ENCODE measurements around the gene CCDC201. TPM values are rescaled to one million over a fixed set of nuclear protein-coding genes. Genes with fewer than 3 reads are reported as not detected.

CCDC201 gene
- total RNA-seq, 1 experiment from 2014 or later, result not detected

DNA sequence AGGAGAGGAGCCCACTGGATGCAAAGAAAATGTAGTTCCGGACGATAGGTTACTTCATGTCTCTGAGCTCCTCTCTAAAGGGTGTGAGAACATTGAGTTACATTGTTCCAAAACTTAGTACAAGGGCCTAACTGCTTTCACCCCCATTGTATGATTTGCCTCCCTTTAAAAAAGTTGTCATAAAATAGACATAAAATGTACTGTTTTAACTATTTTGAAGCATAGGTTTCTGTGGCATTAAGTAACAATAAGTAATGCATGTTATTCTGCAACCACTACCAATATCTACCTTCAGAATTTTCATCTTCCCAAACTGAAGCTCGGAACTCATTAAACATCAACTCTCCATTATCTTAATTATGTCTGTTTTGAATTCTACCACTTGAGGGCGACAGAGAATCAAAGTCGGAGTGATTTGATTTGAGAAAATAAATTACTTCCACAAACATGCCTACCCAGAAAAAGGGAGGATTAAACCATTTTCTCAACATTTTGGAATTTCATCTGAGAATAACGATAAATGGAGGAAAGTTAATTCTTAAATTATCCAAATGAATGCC is 18.1 kb upstream of the CCDC201 start:
- intact Hi-C loops (cut with micrococcal nuclease; ENCODE audit: unreplicated experiment), result loop anchor here (1.0 kb wide), 1 partner anchor 1289 kb away; no protein-coding TSS in a partner anchor
- POLR2A ChIA-PET, result no interaction called here

DNA sequence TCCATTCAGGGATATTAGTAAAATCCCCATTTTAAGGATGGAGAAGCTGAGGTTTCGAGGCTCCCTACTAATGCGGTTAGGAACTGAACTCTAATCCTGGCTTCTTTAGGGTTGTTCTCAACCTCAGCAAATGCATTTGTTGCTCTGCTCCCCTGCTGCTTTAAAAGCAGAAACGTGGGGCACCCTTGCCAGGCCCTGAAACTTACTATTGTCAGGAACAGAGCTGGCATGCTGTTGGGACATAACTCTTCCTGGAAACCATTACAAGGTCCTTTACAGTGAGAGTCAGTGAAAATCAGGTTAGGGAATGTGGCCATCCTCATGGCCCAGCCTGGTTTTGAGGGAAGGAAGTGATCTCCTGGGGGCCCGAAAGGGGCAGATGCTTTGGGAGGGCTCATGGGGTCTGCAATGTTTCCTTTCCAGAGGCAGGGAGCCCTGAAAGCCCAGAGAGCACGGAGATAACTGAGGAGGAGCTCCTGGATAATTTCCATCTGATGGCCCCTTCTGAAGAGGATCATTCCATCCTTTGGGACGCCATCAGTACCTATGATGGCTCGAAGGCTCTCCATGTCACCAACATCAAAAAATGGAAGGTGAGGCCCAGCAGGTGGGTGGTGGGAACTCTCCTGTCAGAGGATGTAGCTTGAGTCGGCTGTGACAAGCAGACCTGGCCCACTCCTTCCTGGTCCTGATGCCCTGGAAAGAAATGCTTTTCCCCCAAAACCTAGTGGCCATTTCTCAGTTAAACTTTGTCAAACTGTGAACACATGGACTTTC is 17.4 kb upstream of the CCDC201 start:
- no peaks in the 10 kb centered on the region; the same call in 1 of the 2 replicates for H3K4me1 ChIP-seq (ENCODE audit: control insufficient read depth, insufficient read depth, low read length)
- H3K9me3 ChIP-seq (ENCODE audit: control insufficient read depth, insufficient read depth, low read depth, low read length), result no peaks in the 10 kb centered on the region
- CTCF ChIA-PET, result no interaction called here
- in situ Hi-C loops (cut with HindIII; ENCODE audit: low pct_unique_long_range_greater_than_20kb, low sequenced_read_pairs), result no loop called here
- no TSS peak for BruUV-seq (replicated peaks)
- DNase-seq (ENCODE audit: low read depth, low spot score) (no peak), ATAC-seq (no peak)
- H3K27me3 ChIP-seq (ENCODE audit: control insufficient read depth, insufficient read depth, low read length), result peaks cover 35% of the 10 kb centered on the region
- TF ChIP-seq SIN3A (IDR thresholded peaks at IDR 0.05; ENCODE audit: borderline replicate concordance, insufficient read depth, low read depth, low read length), result no peak
- no peak for TF ChIP-seq TCF7L2 (IDR thresholded peaks at IDR 0.05; ENCODE audit: low read depth, low read length)
- TF ChIP-seq, protein P1, sequence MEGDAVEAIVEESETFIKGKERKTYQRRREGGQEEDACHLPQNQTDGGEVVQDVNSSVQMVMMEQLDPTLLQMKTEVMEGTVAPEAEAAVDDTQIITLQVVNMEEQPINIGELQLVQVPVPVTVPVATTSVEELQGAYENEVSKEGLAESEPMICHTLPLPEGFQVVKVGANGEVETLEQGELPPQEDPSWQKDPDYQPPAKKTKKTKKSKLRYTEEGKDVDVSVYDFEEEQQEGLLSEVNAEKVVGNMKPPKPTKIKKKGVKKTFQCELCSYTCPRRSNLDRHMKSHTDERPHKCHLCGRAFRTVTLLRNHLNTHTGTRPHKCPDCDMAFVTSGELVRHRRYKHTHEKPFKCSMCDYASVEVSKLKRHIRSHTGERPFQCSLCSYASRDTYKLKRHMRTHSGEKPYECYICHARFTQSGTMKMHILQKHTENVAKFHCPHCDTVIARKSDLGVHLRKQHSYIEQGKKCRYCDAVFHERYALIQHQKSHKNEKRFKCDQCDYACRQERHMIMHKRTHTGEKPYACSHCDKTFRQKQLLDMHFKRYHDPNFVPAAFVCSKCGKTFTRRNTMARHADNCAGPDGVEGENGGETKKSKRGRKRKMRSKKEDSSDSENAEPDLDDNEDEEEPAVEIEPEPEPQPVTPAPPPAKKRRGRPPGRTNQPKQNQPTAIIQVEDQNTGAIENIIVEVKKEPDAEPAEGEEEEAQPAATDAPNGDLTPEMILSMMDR (IDR thresholded peaks at IDR 0.05), result no peak
- TF ChIP-seq POLR2AphosphoS5 (IDR thresholded peaks at IDR 0.05; ENCODE audit: low read depth, low read length), result no peak
- TF ChIP-seq, protein P2, sequence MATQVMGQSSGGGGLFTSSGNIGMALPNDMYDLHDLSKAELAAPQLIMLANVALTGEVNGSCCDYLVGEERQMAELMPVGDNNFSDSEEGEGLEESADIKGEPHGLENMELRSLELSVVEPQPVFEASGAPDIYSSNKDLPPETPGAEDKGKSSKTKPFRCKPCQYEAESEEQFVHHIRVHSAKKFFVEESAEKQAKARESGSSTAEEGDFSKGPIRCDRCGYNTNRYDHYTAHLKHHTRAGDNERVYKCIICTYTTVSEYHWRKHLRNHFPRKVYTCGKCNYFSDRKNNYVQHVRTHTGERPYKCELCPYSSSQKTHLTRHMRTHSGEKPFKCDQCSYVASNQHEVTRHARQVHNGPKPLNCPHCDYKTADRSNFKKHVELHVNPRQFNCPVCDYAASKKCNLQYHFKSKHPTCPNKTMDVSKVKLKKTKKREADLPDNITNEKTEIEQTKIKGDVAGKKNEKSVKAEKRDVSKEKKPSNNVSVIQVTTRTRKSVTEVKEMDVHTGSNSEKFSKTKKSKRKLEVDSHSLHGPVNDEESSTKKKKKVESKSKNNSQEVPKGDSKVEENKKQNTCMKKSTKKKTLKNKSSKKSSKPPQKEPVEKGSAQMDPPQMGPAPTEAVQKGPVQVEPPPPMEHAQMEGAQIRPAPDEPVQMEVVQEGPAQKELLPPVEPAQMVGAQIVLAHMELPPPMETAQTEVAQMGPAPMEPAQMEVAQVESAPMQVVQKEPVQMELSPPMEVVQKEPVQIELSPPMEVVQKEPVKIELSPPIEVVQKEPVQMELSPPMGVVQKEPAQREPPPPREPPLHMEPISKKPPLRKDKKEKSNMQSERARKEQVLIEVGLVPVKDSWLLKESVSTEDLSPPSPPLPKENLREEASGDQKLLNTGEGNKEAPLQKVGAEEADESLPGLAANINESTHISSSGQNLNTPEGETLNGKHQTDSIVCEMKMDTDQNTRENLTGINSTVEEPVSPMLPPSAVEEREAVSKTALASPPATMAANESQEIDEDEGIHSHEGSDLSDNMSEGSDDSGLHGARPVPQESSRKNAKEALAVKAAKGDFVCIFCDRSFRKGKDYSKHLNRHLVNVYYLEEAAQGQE (IDR thresholded peaks at IDR 0.05; ENCODE audit: insufficient read depth in 1 of 2, low read depth in 2 of 2, low read length in 1 of 2), result no peak
- intact Hi-C loops (cut with micrococcal nuclease; ENCODE audit: unreplicated experiment), result no loop called here
- POLR2A ChIA-PET, result no interaction called here
- H3K27ac ChIP-seq (ENCODE audit: low read length), result no peak overlapping the region
- no peaks in the 10 kb centered on the region for H3K36me3 ChIP-seq (ENCODE audit: control insufficient read depth, insufficient read depth, low read length)
- no peak overlapping the region for H3K4me3 ChIP-seq (ENCODE audit: low read depth in 2 of 2, low read length in 2 of 2)

More for the DNA sequence above, 18.1 kb upstream of the CCDC201 start:
- peaks cover 37% of the 10 kb centered on the region for H3K27me3 ChIP-seq (ENCODE audit: control insufficient read depth, insufficient read depth, low read length)
- H3K36me3 ChIP-seq (ENCODE audit: control insufficient read depth, insufficient read depth, low read length), result no peaks in the 10 kb centered on the region
- TF ChIP-seq POLR2AphosphoS5 (IDR thresholded peaks at IDR 0.05; ENCODE audit: low read depth, low read length), result no peak
- TF ChIP-seq, protein P1 (IDR thresholded peaks at IDR 0.05), result peak; percentile 81; the same call in 1 of the 2 replicates
- H3K9me3 ChIP-seq (ENCODE audit: control insufficient read depth, insufficient read depth, low read depth, low read length), result no peaks in the 10 kb centered on the region
- H3K27ac ChIP-seq (ENCODE audit: low read length), result no peak overlapping the region
- ATAC-seq (no peak), DNase-seq (ENCODE audit: low read depth, low spot score) (no peak)
- H3K4me1 ChIP-seq (ENCODE audit: control insufficient read depth, insufficient read depth, low read length), result no peaks in the 10 kb centered on the region; the same call in 1 of the 2 replicates
- H3K4me3 ChIP-seq (ENCODE audit: low read depth in 2 of 2, low read length in 2 of 2), result no peak overlapping the region
- CTCF ChIA-PET, result interaction anchor here (0.6 kb wide), 1 partner anchor 524 kb away, joined by 9 read pairs; no protein-coding TSS in a partner anchor
- BruUV-seq (replicated peaks), result no TSS peak
- in situ Hi-C loops (cut with HindIII; ENCODE audit: low pct_unique_long_range_greater_than_20kb, low sequenced_read_pairs), result no loop called here

Measured in Panc1 (cell line).